CD4-positive, alpha-beta memory T cell (primary cell): ENCODE results near the gene IL17F. TPM values are rescaled to one million over a fixed set of nuclear protein-coding genes. Genes with fewer than 3 reads are reported as not detected.

Experiments
- CTCF ChIA-PET: fragments of 350-600 bp; sonication (Branson Sonifier 250); formaldehyde crosslinking; loops from one replicate; lab custom pipeline; 2021; ENCODE audit warnings: inconsistent platforms; ENCODE audit not compliant: partially characterized antibody; lab: Charles Lee
- POLR2A ChIA-PET: fragments of 350-600 bp; sonication (Branson Sonifier 250); formaldehyde crosslinking; loops from one replicate; lab custom pipeline; 2021; ENCODE audit not compliant: partially characterized antibody; lab: Charles Lee
- DNase-seq, 5 donors: peaks; one replicate each; pipeline versions ENCODE4 v3.0.0 to v3.0.0-alpha.2; 2020 to 2022; ENCODE audit warnings: mixed read lengths in 1 of 5
- H3K27ac ChIP-seq: one replicate; pipeline ENCODE4 v1.7.0; 2013; ENCODE audit warnings: low read depth, low read length
- H3K27me3 ChIP-seq: 2 replicates; pipeline ENCODE4 v1.7.0; 2013; ENCODE audit warnings: mild to moderate bottlenecking, low read length, moderate library complexity; ENCODE audit not compliant: insufficient read depth
- H3K36me3 ChIP-seq: 2 replicates; pipeline ENCODE4 v1.7.0; 2013; ENCODE audit warnings: mild to moderate bottlenecking, low read length, moderate library complexity; ENCODE audit not compliant: insufficient read depth
- H3K4me1 ChIP-seq: 2 replicates; pipeline ENCODE4 v1.7.0; 2013; ENCODE audit warnings: mild to moderate bottlenecking, low read length, moderate library complexity; ENCODE audit not compliant: insufficient read depth
- H3K4me3 ChIP-seq, 2 donors: one replicate each; pipeline ENCODE4 v1.7.0; 2013; ENCODE audit warnings: low read length in 2 of 2, mild to moderate bottlenecking in 1 of 2
- H3K9me3 ChIP-seq, 2 donors: one replicate each; pipeline ENCODE4 v1.7.0; 2013; ENCODE audit warnings: low read length in 2 of 2, control low read depth in 1 of 2; ENCODE audit not compliant: control insufficient read depth in 1 of 2
- H3K27ac Mint-ChIP-seq, 7 donors: one replicate each; pipeline ENCODE4 v1.8.0; 2020 to 2021; ENCODE audit warnings: mixed read lengths in 7 of 7, mild to moderate bottlenecking in 6 of 7, inconsistent platforms in 3 of 7, moderate library complexity in 3 of 7
- H3K27me3 Mint-ChIP-seq, 2 donors: one replicate each; pipeline ENCODE4 v1.8.0; 2020 to 2021; ENCODE audit warnings: mixed read lengths in 2 of 2
- H3K36me3 Mint-ChIP-seq, 2 donors: one replicate each; pipeline ENCODE4 v1.8.0; 2020 to 2021; ENCODE audit warnings: mixed read lengths in 2 of 2, inconsistent platforms in 1 of 2, mild to moderate bottlenecking in 1 of 2
- H3K4me1 Mint-ChIP-seq, 4 donors: one replicate each; pipeline ENCODE4 v1.8.0; 2020 to 2021; ENCODE audit warnings: mixed read lengths in 4 of 4, mild to moderate bottlenecking in 1 of 4
- H3K4me3 Mint-ChIP-seq, 8 donors: one replicate each; pipeline ENCODE4 v1.8.0; 2020 to 2021; ENCODE audit warnings: mixed read lengths in 8 of 8, mild to moderate bottlenecking in 7 of 8, moderate library complexity in 6 of 8, inconsistent platforms in 3 of 8
- H3K9me3 Mint-ChIP-seq, 8 donors: one replicate each; pipeline ENCODE4 v1.8.0; 2020 to 2021; ENCODE audit warnings: mixed read lengths in 8 of 8, mild to moderate bottlenecking in 5 of 8, inconsistent platforms in 3 of 8, moderate library complexity in 1 of 8
- intact Hi-C: fragments of 100-400 bp; cut with micrococcal nuclease; formaldehyde crosslinking; loops from one replicate; pipeline ENCODE4 v1.15.1; 2023
- polyA plus RNA-seq, 2 donors: library from polyadenylated mRNA; unstranded; fragments of 300-500 nt; fragmentation: Illumina TruSeq; gene quantifications; one replicate each; pipeline ENCODE4 v1.2.3, GENCODE V29; 2021
- total RNA-seq, 2 experiments: library from RNA; stranded (reverse); gene quantifications; one replicate each; pipeline ENCODE4 v1.2.3, GENCODE V29; 2021

The IL17F gene
- total and polyA plus RNA-seq, 4 experiments from 2014 or later: not detected

DNA sequence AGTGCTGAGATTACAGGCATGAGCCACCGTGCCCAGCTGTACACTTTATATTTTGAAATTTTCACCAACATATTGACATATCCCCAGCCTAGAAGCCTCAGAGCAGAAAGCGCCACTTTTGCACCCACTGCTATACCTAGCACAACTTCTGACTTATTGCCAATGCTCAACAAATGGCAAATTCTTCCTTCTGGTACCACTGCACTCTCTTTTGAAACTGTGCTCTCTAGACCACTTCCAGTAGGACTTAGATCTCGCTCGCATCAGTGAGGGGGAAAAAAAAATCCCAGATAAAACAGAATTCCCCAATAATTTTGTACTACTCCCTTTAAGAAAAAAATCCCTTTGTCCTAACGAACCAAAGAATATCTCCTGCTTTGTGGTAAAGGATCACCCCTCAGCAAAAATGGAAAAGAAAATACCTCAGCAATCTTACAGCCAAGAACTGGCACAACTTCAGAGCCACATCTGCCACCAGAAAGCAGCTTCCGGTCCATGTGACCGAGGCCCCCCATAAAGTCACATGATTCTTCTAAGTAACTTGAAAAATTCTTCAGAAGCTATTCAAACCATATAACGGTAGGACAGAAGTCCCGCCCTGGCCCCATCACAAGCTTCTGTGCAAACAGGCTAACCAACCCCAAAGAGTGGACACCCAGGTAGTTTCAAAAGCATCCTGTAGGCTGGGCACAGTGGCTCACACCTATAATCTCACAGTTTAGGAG lies 18.5 kb upstream of the IL17F start:
- no peaks in the 10 kb centered on the region for H3K27me3 Mint-ChIP-seq
- H3K4me3 Mint-ChIP-seq: peak overlapping the region in 1 of 8 donors; percentile 2
- H3K4me1 Mint-ChIP-seq: peaks cover 3 to 11% (median 6%) of the 10 kb centered on the region in 4 donors
- H3K36me3 Mint-ChIP-seq: peaks cover 30 to 55% of the 10 kb centered on the region in 2 donors
- Histone ChIP-seq H3K4me3 (no peak overlapping the region), H3K27ac (no peak overlapping the region), H3K36me3 (peaks cover 35% of the 10 kb centered on the region), H3K9me3 (no peaks in the 10 kb centered on the region), H3K4me1 (no peaks in the 10 kb centered on the region), H3K27me3 (no peaks in the 10 kb centered on the region)
- H3K9me3 Mint-ChIP-seq: no peaks in the 10 kb centered on the region
- ChIA-PET POLR2A (interaction anchor here (1.0 to 1.1 kb wide), 2 partner anchors 127 to 199 kb away, joined by 3 read pairs; no protein-coding TSS in a partner anchor), CTCF (interaction anchor here (0.6 to 5.3 kb wide), 34 partner anchors 7 to 398 kb away, joined by 3 to 50 read pairs (median 4); partner anchors contain the start of genes MCM3 and PAQR8)
- DNase-seq: no peak
- intact Hi-C loops: loop anchor here (1.0 to 10.0 kb wide), 2 partner anchors 401 to 408 kb away; no protein-coding TSS in a partner anchor
- H3K27ac Mint-ChIP-seq: peak overlapping the region in 1 of 7 donors; percentile 42

DNA sequence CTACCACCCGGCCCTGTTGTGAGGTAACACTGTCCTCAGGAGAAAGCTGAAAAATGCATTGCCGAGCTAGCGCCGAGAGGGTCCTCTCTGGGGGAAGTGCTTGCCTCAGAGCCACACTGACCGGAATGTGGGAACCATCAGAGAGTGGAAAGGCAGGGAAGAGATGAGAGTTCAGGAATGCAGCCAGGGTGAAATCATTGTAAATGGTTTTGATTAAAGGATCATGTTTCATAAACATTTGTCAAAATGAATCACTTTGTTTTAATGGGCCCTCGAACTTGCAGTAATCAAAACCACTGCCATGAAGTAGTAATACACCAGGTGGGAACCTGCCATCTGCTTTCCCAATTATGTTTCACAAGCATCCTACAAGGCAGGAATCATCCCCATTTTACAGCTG lies 16.9 kb upstream of the IL17F start:
- POLR2A ChIA-PET: interaction anchor here (0.5 kb wide), 1 partner anchor 78 kb away, joined by 3 read pairs; no protein-coding TSS in a partner anchor
- H3K27ac Mint-ChIP-seq: peak overlapping the region in 2 of 7 donors; percentile 14 to 36

DNA sequence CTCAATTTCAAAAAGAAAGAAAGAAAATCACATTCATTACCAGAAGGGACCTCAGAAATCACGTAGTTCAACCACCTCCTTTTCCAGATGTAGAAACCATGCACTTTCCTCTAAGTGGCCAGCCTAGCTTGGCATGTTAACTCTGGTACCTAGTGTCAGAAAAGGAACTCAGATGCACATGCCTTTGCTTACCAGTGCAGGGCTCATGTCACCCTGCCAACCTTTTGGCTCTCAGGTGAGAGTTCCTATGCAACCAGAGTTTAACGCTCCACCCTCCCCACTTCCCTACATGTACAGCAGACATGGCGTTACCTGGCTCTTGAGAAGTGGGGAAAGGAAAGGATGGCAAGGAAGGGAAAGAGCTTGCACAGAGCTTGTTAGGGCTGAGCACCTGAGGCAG lies 16.3 kb upstream of the IL17F start:
- H3K36me3 Mint-ChIP-seq: peaks cover 17 to 37% of the 10 kb centered on the region in 2 donors
- Histone ChIP-seq H3K27me3 (no peaks in the 10 kb centered on the region), H3K27ac (no peak overlapping the region), H3K4me3 (no peak overlapping the region), H3K36me3 (peaks cover 18% of the 10 kb centered on the region), H3K9me3 (no peaks in the 10 kb centered on the region), H3K4me1 (no peaks in the 10 kb centered on the region)
- ChIA-PET POLR2A (interaction anchor here (0.9 kb wide), 1 partner anchor 25 kb away, joined by 5 read pairs; the partner anchor contains the start of gene MCM3), CTCF (interaction anchor here (1.2 to 5.3 kb wide), 7 partner anchors 10 to 391 kb away, joined by 5 to 50 read pairs (median 11); partner anchors contain the start of gene MCM3)
- H3K27me3 Mint-ChIP-seq: peaks cover 0 to under 1% of the 10 kb centered on the region in 2 donors
- intact Hi-C loops: loop anchor here (10.0 kb wide), 1 partner anchor 406 kb away; no protein-coding TSS in a partner anchor
- no peak for DNase-seq
- peak overlapping the region in 1 of 7 donors; percentile 14 for H3K27ac Mint-ChIP-seq
- H3K4me3 Mint-ChIP-seq: no peak overlapping the region
- no peaks in the 10 kb centered on the region for H3K9me3 Mint-ChIP-seq
- peaks cover 3 to 11% (median 6%) of the 10 kb centered on the region in 4 donors for H3K4me1 Mint-ChIP-seq

More for the DNA sequence above, 16.9 kb upstream of the IL17F start:
- Histone ChIP-seq H3K27me3 (no peaks in the 10 kb centered on the region), H3K9me3 (no peaks in the 10 kb centered on the region), H3K36me3 (peaks cover 24% of the 10 kb centered on the region), H3K4me1 (no peaks in the 10 kb centered on the region), H3K4me3 (no peak overlapping the region), H3K27ac (no peak overlapping the region)
- CTCF ChIA-PET: interaction anchor here (1.0 to 5.3 kb wide), 9 partner anchors 8 to 390 kb away, joined by 4 to 50 read pairs (median 6); partner anchors contain the start of gene MCM3
- H3K9me3 Mint-ChIP-seq: no peaks in the 10 kb centered on the region
- H3K27me3 Mint-ChIP-seq: no peaks in the 10 kb centered on the region
- intact Hi-C loops: loop anchor here (10.0 kb wide), 1 partner anchor 406 kb away; no protein-coding TSS in a partner anchor
- H3K4me1 Mint-ChIP-seq: peaks cover 3 to 11% (median 6%) of the 10 kb centered on the region in 4 donors
- H3K36me3 Mint-ChIP-seq: peaks cover 17 to 41% of the 10 kb centered on the region in 2 donors
- H3K4me3 Mint-ChIP-seq: no peak overlapping the region
- DNase-seq: no peak

DNA sequence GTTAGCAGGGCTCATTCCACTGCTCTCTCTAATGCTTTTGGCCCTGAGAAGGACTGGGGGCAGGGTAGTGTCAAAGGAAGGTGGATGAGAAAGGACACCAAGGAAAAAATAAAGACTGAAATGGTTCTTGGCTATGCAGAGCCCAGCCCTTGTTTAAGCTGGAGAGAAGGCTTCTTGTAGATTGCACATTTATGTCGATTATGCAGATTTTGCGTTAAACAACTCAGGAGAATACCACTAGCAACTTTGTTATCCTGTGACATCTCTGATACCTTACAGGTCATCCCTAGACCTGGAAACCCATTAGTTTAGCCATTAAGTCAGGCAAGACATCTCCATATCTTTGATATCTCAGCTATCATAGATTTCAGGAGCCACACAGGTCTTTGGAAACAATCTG lies 11.1 kb upstream of the IL17F start:
- H3K9me3 ChIP-seq: no peaks in the 10 kb centered on the region
- ChIA-PET CTCF (interaction anchor here (1.2 to 1.7 kb wide), 2 partner anchors 8 to 15 kb away, joined by 4 to 6 read pairs; no protein-coding TSS in a partner anchor), POLR2A (no interaction called here)
- H3K4me3 ChIP-seq: no peak overlapping the region
- H3K4me1 ChIP-seq: no peaks in the 10 kb centered on the region
- H3K27ac Mint-ChIP-seq: no peak overlapping the region
- H3K27me3 Mint-ChIP-seq: peaks cover 15 to 28% of the 10 kb centered on the region in 2 donors
- H3K9me3 Mint-ChIP-seq: no peaks in the 10 kb centered on the region
- DNase-seq: no peak
- no peaks in the 10 kb centered on the region for H3K27me3 ChIP-seq
- H3K36me3 Mint-ChIP-seq: no peaks in the 10 kb centered on the region
- intact Hi-C loops: no loop called here
- H3K36me3 ChIP-seq: no peaks in the 10 kb centered on the region
- peaks cover 5 to 6% (median 5%) of the 10 kb centered on the region in 4 donors for H3K4me1 Mint-ChIP-seq
- H3K4me3 Mint-ChIP-seq: no peak overlapping the region
- H3K27ac ChIP-seq: no peak overlapping the region

DNA sequence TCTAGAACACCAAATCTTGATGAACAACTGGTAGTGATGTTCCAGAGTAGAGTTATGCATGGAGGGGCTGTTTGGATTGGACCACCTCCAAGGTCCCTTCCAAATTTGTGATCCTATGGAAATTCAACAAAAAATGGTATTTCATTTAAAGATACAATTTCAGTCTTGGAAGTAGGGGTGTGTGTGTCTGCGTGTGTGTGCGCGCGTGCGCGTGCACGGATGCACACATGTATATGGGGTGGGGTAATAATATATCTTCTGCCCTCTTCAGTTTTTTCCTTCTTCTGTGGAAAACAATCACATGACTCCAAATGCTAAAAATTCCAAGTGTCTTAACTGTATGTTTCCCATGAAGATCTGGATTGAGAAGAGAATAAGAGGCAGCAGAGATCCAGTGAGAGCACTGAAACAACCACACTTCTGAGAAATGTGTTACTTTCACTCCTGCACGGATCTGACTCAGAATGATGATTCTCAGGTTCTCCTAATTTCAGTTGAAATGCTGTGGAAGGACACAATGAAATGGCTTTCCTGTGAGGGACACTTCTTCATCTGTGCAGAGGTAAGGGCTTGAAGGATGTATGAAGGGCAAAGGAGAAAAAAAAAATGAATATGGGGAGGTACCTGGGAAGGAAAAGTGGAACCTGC lies 10.6 kb upstream of the IL17F start:
- no peaks in the 10 kb centered on the region for H3K27me3 ChIP-seq
- H3K27ac Mint-ChIP-seq: no peak overlapping the region
- H3K4me3 ChIP-seq: no peak overlapping the region
- H3K27ac ChIP-seq: no peak overlapping the region
- POLR2A ChIA-PET: no interaction called here
- no peaks in the 10 kb centered on the region for H3K36me3 Mint-ChIP-seq
- DNase-seq: no peak
- no peaks in the 10 kb centered on the region for H3K9me3 Mint-ChIP-seq
- peaks cover 5 to 6% (median 5%) of the 10 kb centered on the region in 4 donors for H3K4me1 Mint-ChIP-seq
- H3K4me1 ChIP-seq: no peaks in the 10 kb centered on the region
- H3K4me3 Mint-ChIP-seq: no peak overlapping the region
- H3K36me3 ChIP-seq: no peaks in the 10 kb centered on the region
- intact Hi-C loops: no loop called here
- peaks cover 15 to 31% of the 10 kb centered on the region in 2 donors for H3K27me3 Mint-ChIP-seq
- CTCF ChIA-PET: interaction anchor here (1.2 kb wide), 1 partner anchor 9 kb away, joined by 4 read pairs; no protein-coding TSS in a partner anchor
- H3K9me3 ChIP-seq: no peaks in the 10 kb centered on the region

DNA sequence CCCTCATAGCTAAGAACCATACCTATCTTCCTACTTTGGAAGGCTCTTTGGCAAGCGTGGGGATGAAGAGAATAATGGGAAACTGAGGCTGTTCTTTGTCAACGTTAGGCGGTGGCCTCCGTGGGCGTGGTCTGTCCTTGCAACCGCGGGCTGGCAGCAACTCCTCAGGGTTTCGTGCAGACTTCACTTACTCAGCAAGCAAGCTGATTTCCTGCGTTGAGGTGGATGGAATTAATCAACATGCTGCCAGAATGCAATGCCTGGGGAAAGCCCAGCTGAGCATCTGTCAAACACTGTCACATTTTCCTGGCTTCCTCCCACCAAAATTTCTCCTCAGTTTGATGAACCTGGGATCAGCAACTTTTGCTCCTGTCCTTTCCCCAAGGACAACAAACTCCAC lies 9.2 kb upstream of the IL17F start:
- DNase-seq: no peak
- Histone ChIP-seq H3K4me1 (no peaks in the 10 kb centered on the region), H3K4me3 (no peak overlapping the region), H3K27me3 (no peaks in the 10 kb centered on the region), H3K9me3 (no peaks in the 10 kb centered on the region), H3K36me3 (no peaks in the 10 kb centered on the region), H3K27ac (no peak overlapping the region)
- CTCF ChIA-PET: interaction anchor here (1.1 to 1.4 kb wide), 3 partner anchors 8 to 21 kb away, joined by 3 to 4 read pairs (median 4); no protein-coding TSS in a partner anchor
- peak overlapping the region in 2 of 8 donors; percentile 9 to 53 for H3K4me3 Mint-ChIP-seq
- POLR2A ChIA-PET: no interaction called here
- H3K27ac Mint-ChIP-seq: peak overlapping the region in 1 of 7 donors; percentile 10
- H3K36me3 Mint-ChIP-seq: no peaks in the 10 kb centered on the region
- peaks cover 17 to 37% of the 10 kb centered on the region in 2 donors for H3K27me3 Mint-ChIP-seq
- intact Hi-C loops: no loop called here
- peaks cover 5 to 6% (median 5%) of the 10 kb centered on the region in 4 donors for H3K4me1 Mint-ChIP-seq
- H3K9me3 Mint-ChIP-seq: no peaks in the 10 kb centered on the region
